H9 (cell line): Measurements from ENCODE around the gene CD1E. TPM values are rescaled to one million over a fixed set of nuclear protein-coding genes. Genes with fewer than 3 reads are reported as not detected.

Source experiments
- DNase-seq: peaks from one replicate; pipeline ENCODE4 v3.0.0-alpha.2; 2017
- H2AFZ ChIP-seq: one replicate; pipeline ENCODE4 v1.6.1; 2013; ENCODE audit warnings: mild to moderate bottlenecking, low read length, control low read depth, moderate library complexity
- H2AK5ac ChIP-seq: 2 replicates; pipeline ENCODE4 v1.6.1; 2013; ENCODE audit warnings: low read length, control low read depth, mixed read lengths; ENCODE audit not compliant: insufficient read length
- H2BK120ac ChIP-seq: one replicate; pipeline ENCODE4 v1.6.1; 2013; ENCODE audit warnings: low read depth, mild to moderate bottlenecking, low read length, control low read depth, inconsistent platforms; ENCODE audit not compliant: poor library complexity, severe bottlenecking
- H2BK12ac ChIP-seq: 2 replicates; pipeline ENCODE4 v1.6.1; 2013; ENCODE audit warnings: low read length, control low read depth, mixed read lengths, low read depth; ENCODE audit not compliant: insufficient read length
- H2BK15ac ChIP-seq: 2 replicates; pipeline ENCODE4 v1.6.1; 2013; ENCODE audit warnings: low read depth, low read length, control low read depth
- H2BK20ac ChIP-seq: one replicate; pipeline ENCODE4 v1.6.1; 2013; ENCODE audit warnings: low read depth, mild to moderate bottlenecking, low read length, control low read depth, inconsistent platforms; ENCODE audit not compliant: poor library complexity, severe bottlenecking
- H2BK5ac ChIP-seq: 2 replicates; pipeline ENCODE4 v1.6.1; 2013; ENCODE audit warnings: low read length, control low read depth, mixed read lengths; ENCODE audit not compliant: insufficient read length
- H3K14ac ChIP-seq: 2 replicates; pipeline ENCODE4 v1.6.1; 2013; ENCODE audit warnings: low read length, control low read depth; ENCODE audit not compliant: insufficient read depth
- H3K18ac ChIP-seq: 2 replicates; pipeline ENCODE4 v1.6.1; 2013; ENCODE audit warnings: low read depth, mild to moderate bottlenecking, mixed read lengths, low read length, control low read depth; ENCODE audit not compliant: insufficient read length
- H3K23ac ChIP-seq: 2 replicates; pipeline ENCODE4 v1.6.1; 2013; ENCODE audit warnings: low read length, control low read depth, mixed read lengths, low read depth; ENCODE audit not compliant: insufficient read length
- H3K23me2 ChIP-seq: 2 replicates; pipeline ENCODE4 v1.6.1; 2013; ENCODE audit warnings: low read depth, mild to moderate bottlenecking, mixed read lengths, low read length, control low read depth; ENCODE audit not compliant: insufficient read length, poor library complexity, severe bottlenecking
- H3K27ac ChIP-seq: 2 replicates; pipeline ENCODE4 v1.5.1; 2013; ENCODE audit warnings: low read length, control low read depth, mixed read lengths, low read depth; ENCODE audit not compliant: insufficient read length
- H3K27me3 ChIP-seq: 2 replicates; pipeline ENCODE4 v1.6.1; 2013; ENCODE audit warnings: low read length, control low read depth, inconsistent platforms; ENCODE audit not compliant: insufficient read depth
- H3K4ac ChIP-seq: 2 replicates; pipeline ENCODE4 v1.6.1; 2013; ENCODE audit warnings: low read depth, mild to moderate bottlenecking, control low read depth, inconsistent platforms, low read length, moderate library complexity
- H3K4me1 ChIP-seq: 2 replicates; pipeline ENCODE4 v1.6.1; 2013; ENCODE audit warnings: low read length, control low read depth, inconsistent platforms; ENCODE audit not compliant: insufficient read depth
- H3K4me2 ChIP-seq: 2 replicates; pipeline ENCODE4 v1.6.1; 2013; ENCODE audit warnings: low read length, control low read depth, mixed read lengths; ENCODE audit not compliant: insufficient read length, insufficient read depth
- H3K56ac ChIP-seq: 2 replicates; pipeline ENCODE4 v1.6.1; 2013; ENCODE audit warnings: low read depth, mild to moderate bottlenecking, mixed read lengths, low read length, control low read depth; ENCODE audit not compliant: insufficient read length
- H3K79me1 ChIP-seq: 2 replicates; pipeline ENCODE4 v1.6.1; 2013; ENCODE audit warnings: low read depth, mild to moderate bottlenecking, moderate library complexity, low read length, control low read depth, inconsistent platforms; ENCODE audit not compliant: insufficient read depth, poor library complexity, severe bottlenecking
- H3K79me2 ChIP-seq: 2 replicates; pipeline ENCODE4 v1.6.1; 2013; ENCODE audit warnings: low read length, control low read depth, inconsistent platforms; ENCODE audit not compliant: insufficient read depth
- H3K9ac ChIP-seq: 2 replicates; pipeline ENCODE4 v1.6.1; 2013; ENCODE audit warnings: low read length, control low read depth, mixed read lengths; ENCODE audit not compliant: insufficient read length; ENCODE audit errors: extremely low read depth
- H3K9me3 ChIP-seq: one replicate; pipeline ENCODE4 v1.6.1; 2013; ENCODE audit warnings: low read depth, low read length, inconsistent platforms; ENCODE audit not compliant: control insufficient read depth
- H3T11ph ChIP-seq: one replicate; pipeline ENCODE4 v1.6.1; 2013; ENCODE audit warnings: mild to moderate bottlenecking, low read length, control low read depth, inconsistent platforms
- H4K20me1 ChIP-seq: one replicate; pipeline ENCODE4 v1.6.1; 2013; ENCODE audit not compliant: control insufficient read depth, insufficient read length, insufficient read depth
- H4K5ac ChIP-seq: 2 replicates; pipeline ENCODE4 v1.6.1; 2013; ENCODE audit warnings: low read depth, mild to moderate bottlenecking, mixed read lengths, low read length, control low read depth; ENCODE audit not compliant: insufficient read length
- H4K8ac ChIP-seq: replicated peaks from 2 replicates; pipeline ENCODE4 v1.6.1; 2013; ENCODE audit warnings: low read length, control low read depth, mixed read lengths, low read depth; ENCODE audit not compliant: insufficient read length
- H4K91ac ChIP-seq: 2 replicates; pipeline ENCODE4 v1.6.1; 2013; ENCODE audit warnings: low read depth, mild to moderate bottlenecking, moderate library complexity, mixed read lengths, low read length, control low read depth; ENCODE audit not compliant: insufficient read length
- H3K27ac Mint-ChIP-seq, 3 experiments: 2 replicates in 2 of 3; 3 replicates in 1 of 3; pipeline ENCODE4 v1.8.0; 2020 to 2021; ENCODE audit warnings: mixed read lengths in 3 of 3, mild to moderate bottlenecking in 1 of 3, moderate library complexity in 1 of 3
- H3K27me3 Mint-ChIP-seq: 2 replicates; pipeline ENCODE4 v1.8.0; 2021; ENCODE audit warnings: low read depth, mild to moderate bottlenecking, moderate library complexity, mixed read lengths
- H3K36me3 Mint-ChIP-seq, 3 experiments: 2 replicates in 2 of 3; 3 replicates in 1 of 3; pipeline ENCODE4 v1.8.0; 2020 to 2021; ENCODE audit warnings: low read depth in 3 of 3, mixed read lengths in 3 of 3; ENCODE audit not compliant: insufficient read depth in 1 of 3
- H3K4me1 Mint-ChIP-seq, 2 experiments: 2 replicates each; pipeline ENCODE4 v1.8.0; 2020; ENCODE audit warnings: mixed read lengths in 2 of 2
- H3K4me3 Mint-ChIP-seq, 2 experiments: 2 replicates in 1 of 2; 3 replicates in 1 of 2; pipeline ENCODE4 v1.8.0; 2020 to 2021; ENCODE audit warnings: mild to moderate bottlenecking in 2 of 2, mixed read lengths in 2 of 2, moderate library complexity in 1 of 2
- H3K9me3 Mint-ChIP-seq, 2 experiments: 2 replicates in 1 of 2; 3 replicates in 1 of 2; pipeline ENCODE4 v1.8.0; 2020; ENCODE audit warnings: mild to moderate bottlenecking in 2 of 2, mixed read lengths in 2 of 2, moderate library complexity in 1 of 2
- WGBS: extraction: QIAGEN DNeasy Blood & Tissue Kit; methylation state at CpG from one replicate; pipeline ENCODE4 v1.1.7; 2013; ENCODE audit warnings: missing lambda C conversion rate, low lambda C conversion rate, mixed read lengths; ENCODE audit not compliant: insufficient read length; ENCODE audit errors: extremely low coverage; 5-methylcytosine and 5-hydroxymethylcytosine counted together
- total RNA-seq: library from RNA; stranded (reverse); gene quantifications from 2 replicates; pipeline ENCODE4 v1.2.1, GENCODE V29; 2021
- TF ChIP-seq, protein P1 (sequence below): fragments of 200-600 bp; sonication (generic); conservative IDR thresholded peaks from 3 replicates; pipeline ENCODE4 v1.8.0; 2021; ENCODE audit warnings: antibody characterized with exemption, mild to moderate bottlenecking

The CD1E gene
- total RNA-seq, 1 experiment from 2014 or later = not detected

DNA sequence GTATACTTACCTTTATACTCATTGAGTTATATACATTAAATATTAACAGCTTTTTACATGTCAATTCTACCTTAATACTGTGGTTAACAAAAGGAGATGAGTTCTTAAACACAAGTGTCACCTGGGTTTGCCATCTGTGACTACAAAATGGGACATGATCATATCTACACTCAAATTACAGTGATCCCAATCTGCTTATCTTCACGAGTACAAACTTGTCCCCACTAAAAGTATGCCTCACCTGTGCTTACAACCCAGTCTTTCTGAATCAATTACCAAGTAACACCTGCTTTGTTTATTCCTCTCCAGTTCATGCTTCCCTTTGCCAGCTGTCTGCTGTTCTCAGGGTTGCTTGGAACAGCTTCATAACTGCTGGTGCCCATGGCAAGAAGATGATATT is 8.8 kb downstream of the CD1E start:
- H3K4me3 Mint-ChIP-seq = no peak overlapping the region
- DNase-seq = no peak

More for the DNA sequence above, 8.8 kb downstream of the CD1E start:
- no peak overlapping the region for H3K27ac ChIP-seq
- WGBS = no CpG with 5 or more reads among the region's 1 CpG
- no peaks in the 10 kb centered on the region for H3K23me2 ChIP-seq
- H3K23ac ChIP-seq = no peak overlapping the region
- Mint-ChIP-seq H3K27me3 (no peaks in the 10 kb centered on the region; the same call in 1 of the 2 replicates), H3K27ac (no peak overlapping the region), H3K36me3 (no peaks in the 10 kb centered on the region), H3K9me3 (no peaks in the 10 kb centered on the region), H3K4me1 (peaks cover 2 to 3% of the 10 kb centered on the region in 2 experiments; a peak in 3 of 4 replicates)
- no peaks in the 10 kb centered on the region for H3K4me1 ChIP-seq
- no peak overlapping the region for H3K14ac ChIP-seq
- no peaks in the 10 kb centered on the region; the same call in 1 of the 2 replicates for H3K79me2 ChIP-seq
- H3K18ac ChIP-seq = no peak overlapping the region
- H4K91ac ChIP-seq = no peak overlapping the region
- H3K4ac ChIP-seq = no peak overlapping the region
- H4K5ac ChIP-seq = no peak overlapping the region
- no peak overlapping the region for H2BK5ac ChIP-seq
- H3K9me3 ChIP-seq = no peaks in the 10 kb centered on the region
- no peaks in the 10 kb centered on the region for H3K79me1 ChIP-seq
- H2BK120ac ChIP-seq = no peak overlapping the region
- H3K27me3 ChIP-seq = no peaks in the 10 kb centered on the region
- TF ChIP-seq, protein P1, sequence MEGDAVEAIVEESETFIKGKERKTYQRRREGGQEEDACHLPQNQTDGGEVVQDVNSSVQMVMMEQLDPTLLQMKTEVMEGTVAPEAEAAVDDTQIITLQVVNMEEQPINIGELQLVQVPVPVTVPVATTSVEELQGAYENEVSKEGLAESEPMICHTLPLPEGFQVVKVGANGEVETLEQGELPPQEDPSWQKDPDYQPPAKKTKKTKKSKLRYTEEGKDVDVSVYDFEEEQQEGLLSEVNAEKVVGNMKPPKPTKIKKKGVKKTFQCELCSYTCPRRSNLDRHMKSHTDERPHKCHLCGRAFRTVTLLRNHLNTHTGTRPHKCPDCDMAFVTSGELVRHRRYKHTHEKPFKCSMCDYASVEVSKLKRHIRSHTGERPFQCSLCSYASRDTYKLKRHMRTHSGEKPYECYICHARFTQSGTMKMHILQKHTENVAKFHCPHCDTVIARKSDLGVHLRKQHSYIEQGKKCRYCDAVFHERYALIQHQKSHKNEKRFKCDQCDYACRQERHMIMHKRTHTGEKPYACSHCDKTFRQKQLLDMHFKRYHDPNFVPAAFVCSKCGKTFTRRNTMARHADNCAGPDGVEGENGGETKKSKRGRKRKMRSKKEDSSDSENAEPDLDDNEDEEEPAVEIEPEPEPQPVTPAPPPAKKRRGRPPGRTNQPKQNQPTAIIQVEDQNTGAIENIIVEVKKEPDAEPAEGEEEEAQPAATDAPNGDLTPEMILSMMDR = no peak
- no peak overlapping the region for H2BK12ac ChIP-seq
- no peak overlapping the region for H4K8ac ChIP-seq
- H3T11ph ChIP-seq = no peak overlapping the region
- no peak overlapping the region for H2AK5ac ChIP-seq
- H2AFZ ChIP-seq = no peak overlapping the region
- H3K4me2 ChIP-seq = no peak overlapping the region
- H3K56ac ChIP-seq = no peak overlapping the region
- no peak overlapping the region for H2BK20ac ChIP-seq
- no peaks in the 10 kb centered on the region for H4K20me1 ChIP-seq
- H3K9ac ChIP-seq = no peak overlapping the region
- H2BK15ac ChIP-seq = no peak overlapping the region
